ENCODE data around the gene TRIML2.
A peak's percentile ranks its signal among the peaks of the same experiment; 100 is the strongest.
"Not testable (repeated sequence)": the region's sequence is repeated elsewhere in the genome, so short reads cannot be mapped to it uniquely, and the experiment has no call there.

TRIML2 gene

DNA sequence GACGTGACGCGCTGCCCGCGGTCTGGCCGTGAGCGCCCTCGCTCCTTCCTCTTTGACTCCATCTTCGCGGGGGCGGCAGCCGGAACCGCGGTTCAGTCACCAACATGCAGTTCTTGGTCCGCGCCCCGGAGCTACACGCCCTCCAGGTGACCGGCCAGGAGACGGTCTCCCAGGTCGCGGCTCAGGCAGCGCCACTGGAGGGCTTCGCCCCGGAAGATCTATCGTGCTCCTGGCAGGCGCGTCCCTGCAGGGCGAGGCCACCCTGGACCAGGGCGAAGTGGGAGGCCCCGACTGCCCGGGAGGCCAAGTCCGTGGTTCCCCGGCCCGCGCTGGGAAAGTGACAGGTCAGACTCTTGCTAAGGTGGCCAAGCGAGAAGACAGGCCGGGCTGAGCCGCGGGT, 2.9 kb downstream of the TRIML2 start:
- DNase-seq, result peak; percentile 4

DNA sequence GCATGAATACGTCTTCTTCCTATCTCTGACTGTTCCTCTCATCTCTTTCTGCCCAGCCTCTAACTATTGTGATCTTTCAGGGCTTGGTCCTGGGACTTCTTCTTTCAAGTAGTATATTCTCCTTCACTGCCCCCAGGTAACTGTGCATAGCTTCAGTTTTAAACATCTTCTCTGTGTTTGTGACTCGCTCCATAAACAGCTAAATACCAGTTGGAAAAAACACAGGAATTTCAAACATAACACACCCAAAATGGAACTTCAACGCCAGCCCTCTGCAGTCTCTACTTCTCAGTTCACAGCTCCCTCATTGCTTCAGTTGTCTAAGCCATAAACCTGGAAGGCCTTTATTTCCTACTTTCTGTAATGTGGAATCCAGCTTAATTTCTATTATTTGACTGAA, 16.6 kb downstream of the TRIML2 start:
- no peak for DNase-seq

DNA sequence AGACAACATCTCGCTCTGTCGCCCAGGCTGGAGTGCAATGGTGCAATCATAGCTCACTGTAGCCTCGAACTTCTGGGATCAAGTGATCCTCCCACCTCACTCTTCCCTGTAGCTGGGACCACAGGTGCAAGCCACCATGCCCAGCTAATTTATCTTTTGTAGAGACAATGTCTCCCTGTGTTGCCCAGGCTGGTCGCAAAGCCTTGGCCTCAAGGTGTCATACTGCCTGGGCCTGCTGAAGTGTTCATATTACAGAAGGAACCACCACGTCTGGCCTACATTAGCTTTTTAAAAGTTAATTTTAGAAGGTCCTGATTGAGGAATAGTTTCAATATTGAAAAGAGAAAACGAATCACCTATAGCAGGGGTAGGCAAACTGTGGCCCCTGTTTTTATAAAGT, 22.5 kb downstream of the TRIML2 start:
- DNase-seq, result no peak

DNA sequence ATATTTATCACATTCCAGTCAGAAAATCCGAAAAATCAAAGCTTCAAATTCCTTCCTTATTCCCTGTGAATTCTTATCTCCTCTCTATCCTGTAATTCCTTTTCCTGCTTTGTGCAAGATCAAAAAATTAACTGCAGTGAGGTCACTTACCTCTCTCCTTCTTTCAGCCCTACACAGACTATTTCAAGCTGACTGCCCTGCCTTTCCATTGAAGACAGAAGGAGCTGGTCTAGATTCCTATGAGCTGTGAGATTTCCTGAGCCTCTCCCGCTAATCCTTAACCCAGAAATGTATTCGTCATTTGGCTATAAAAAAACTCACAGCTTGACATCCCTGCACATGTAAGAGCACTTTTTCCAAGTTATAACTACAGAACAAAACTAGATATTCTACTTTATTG, 26.6 kb downstream of the TRIML2 start:
- DNase-seq, result no peak

DNA sequence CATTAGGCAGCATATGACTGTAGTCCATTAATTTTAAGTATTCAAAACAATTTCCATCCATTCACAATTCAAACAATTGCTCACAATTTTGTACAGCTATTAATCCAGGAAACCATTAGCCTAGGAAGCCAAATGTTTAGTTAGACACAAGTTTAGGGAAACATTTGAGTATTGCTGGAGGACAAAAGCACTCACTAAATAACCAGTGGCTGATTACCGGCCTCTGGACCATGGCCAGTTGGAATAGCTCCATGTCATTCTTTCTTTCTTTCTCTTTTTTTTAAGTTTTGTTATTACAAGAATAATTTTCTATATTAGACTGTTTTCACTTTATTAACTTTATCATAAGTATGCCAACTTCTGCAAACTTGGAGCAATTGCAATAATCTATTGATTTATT, 31.3 kb downstream of the TRIML2 start:
- DNase-seq, result no peak

DNA sequence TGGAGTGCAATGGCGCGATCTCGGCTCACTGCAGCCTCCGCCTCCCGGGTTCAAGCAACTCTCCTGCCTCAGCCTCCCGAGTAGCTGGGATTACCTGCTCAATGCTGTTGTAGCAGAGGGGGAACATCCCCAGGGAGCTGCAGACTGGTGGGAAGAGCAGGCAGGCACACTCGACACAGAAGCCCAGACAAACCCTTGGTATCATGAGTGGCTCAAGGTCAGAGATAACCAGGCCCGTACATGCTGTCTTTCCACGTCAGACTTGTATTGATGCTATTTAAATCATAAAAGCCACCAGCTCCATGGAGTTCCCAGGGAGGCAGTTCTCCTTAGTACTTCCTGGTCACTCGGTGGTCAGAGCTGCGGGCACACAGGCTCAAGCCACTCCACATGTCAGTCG, 33.2 kb downstream of the TRIML2 start:
- DNase-seq, result no peak

DNA sequence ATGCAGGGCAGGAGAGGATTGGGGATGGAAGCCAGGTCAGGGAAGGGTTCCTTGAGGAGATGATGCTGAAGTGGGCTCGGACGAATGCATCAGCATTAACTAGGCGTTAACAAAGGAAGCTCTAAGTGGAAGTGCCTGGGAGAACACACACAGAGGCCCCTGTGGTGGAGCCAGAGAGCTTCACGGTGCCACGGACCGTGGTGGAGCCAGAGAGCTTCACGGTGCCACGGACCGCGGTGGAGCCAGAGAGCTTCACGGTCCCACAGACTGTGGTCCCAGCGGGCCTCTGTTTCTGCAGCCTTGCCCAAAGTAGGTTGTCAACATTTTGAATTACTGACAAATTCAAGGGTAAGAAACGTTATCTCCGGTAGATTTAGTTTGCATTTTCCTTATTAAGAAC, 48.3 kb downstream of the TRIML2 start:
- no peak for DNase-seq

DNA sequence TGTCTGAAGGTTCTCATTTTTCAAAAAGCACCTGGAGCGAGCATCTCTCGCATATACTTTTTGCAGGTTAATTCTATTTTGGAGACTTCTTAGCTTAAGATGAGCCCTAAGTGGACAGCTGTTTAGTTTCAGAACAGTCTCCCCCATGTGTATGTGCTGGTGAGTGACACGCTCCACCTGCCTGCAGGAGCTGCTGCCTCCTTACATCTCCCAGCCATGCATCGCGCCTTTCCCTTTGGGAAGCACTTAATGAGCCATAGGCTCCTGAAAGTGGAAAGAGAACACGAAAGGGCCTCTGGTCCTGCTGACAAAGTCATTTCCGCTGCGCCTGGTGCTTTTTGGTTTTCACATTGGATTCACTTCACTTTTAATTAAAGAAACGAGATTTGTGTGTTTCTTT, 56.1 kb downstream of the TRIML2 start:
- no peak for DNase-seq

DNA sequence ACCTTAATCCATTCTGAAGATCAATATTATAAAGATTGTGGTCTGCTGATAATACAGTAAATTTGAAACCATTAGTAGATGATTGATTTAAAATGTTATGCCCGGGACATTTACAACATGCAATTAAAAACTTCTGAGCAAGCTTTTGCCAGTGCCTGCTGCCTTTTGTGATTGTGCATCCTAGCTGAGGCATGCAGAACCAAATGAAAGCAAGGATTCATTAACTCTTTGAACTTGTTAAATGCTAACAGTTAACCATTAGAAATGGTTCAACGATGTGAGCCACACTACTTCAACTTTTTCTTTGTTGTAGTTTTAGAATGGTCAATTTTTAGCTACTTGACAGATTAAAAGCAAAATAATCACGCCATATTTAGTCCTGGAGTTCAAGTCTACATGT, 62.7 kb downstream of the TRIML2 start:
- no peak for DNase-seq

DNA sequence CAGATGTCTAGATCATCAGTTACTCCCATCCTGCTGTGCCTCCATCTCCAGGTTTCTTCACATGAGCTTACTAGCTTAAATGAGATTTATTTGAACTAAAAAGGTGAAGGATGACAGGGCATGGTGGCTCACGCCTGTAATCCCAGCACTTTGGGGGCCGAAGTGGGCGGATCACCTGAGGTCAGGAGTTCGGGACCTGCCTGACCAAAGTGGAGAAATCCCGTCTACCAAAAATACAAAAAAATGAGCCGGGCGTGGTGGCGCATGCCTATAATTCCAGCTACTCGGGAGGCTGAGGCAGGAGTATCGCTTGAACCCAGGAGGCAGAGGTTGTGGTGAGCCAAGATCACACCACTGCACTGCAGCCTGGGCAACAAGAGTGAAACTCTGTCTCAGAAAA, 63.9 kb downstream of the TRIML2 start:
- not testable (repeated sequence) for DNase-seq

DNA sequence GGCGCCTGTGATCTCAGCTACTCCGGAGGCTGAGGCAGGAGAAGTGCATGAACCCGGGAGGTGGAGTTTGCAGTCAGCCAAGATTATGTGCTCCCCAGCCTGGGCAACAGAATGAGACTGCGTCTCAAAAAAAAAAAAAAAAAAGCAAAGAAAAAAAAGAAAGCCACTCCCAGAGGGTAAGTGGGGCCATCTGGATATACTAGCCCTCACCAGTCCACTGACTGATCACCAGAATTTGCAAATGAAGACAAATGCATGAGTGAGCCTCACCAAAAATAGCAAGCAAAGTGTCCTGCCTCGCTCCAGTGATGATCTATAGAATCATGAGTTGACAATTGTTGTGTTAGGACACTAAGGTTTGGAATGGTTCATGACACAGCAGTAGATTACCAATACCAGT, 66.2 kb downstream of the TRIML2 start:
- no peak for DNase-seq

DNA sequence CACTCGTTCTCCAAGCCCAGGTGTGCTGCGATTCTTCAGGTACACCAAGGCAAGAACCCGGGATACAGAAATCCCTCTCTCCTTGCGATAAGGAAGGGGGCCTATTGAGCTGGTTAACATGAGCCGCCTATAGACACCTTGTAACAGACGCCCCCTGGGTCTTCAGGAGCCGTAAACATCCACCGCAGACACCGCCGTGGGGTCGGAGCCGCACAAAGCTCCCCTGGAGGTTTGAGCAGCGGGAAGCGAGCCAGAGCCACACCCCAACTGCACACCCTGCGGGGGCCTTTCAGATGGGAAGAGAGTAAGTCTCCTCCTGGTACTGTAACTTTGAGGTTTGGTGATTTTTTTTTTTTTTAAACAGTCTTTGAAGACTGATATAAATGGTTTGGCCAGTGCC, 67.2 kb downstream of the TRIML2 start:
- DNase-seq, result no peak

DNA sequence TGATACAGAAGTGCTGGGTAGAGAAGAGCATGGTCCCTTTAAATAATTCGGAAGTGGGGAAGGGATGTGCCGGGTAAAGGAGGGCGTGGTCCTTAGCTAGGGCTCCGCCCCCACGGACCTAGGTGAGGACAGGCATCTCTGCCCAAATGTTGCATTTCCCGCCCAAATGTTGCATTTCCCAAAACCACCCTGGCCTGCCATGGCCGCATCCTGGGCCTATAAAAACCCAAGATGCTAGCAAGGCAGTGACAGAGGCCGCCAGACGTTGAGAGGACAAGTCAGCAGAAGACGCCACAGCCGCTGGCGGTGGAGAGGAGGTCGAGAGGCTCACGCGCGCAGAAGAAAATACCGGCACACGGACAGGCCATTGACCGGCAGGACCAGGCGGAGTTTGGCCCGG, 67.7 kb downstream of the TRIML2 start:
- no peak for DNase-seq
